Measurements from ENCODE around the gene GTF2F2. TPM values are rescaled to one million over a fixed set of nuclear protein-coding genes. Genes with fewer than 3 reads are reported as not detected.

Gene GTF2F2
- total and polyA plus RNA-seq, 2 experiments from 2014 or later: 15.5 to 21.3 TPM

DNA sequence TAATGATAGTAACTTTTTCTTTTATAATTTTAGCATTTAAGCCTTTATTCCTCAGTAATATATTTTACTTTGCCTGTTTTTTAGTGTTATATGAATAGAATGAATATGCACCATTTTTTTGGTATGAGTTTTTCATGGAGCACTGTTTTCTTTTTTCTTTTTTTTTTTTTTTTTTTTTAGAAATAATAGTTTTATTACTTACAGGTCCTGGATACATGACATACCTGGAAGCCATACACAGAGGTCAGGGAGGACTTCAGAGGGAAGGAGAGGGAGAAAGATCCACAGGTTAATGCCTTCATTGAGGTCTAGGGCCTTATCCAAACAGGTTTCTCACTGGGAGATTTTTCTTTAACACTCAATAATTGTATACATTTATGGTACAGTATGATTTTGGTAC is 54.2 kb downstream of the GTF2F2 start:
- H3K4me3 ChIP-seq: no peak overlapping the region
- no peak overlapping the region for H3K27ac ChIP-seq
- H3K9me3 ChIP-seq (ENCODE audit: low read depth): no peaks in the 10 kb centered on the region
- no peaks in the 10 kb centered on the region for H3K27me3 ChIP-seq
- DNase-seq (ENCODE audit: low read depth in 1 of 2, low spot score in 1 of 2): no peak
- no peaks in the 10 kb centered on the region for H3K4me1 ChIP-seq (ENCODE audit: low read depth)
- TF ChIP-seq, protein P1, sequence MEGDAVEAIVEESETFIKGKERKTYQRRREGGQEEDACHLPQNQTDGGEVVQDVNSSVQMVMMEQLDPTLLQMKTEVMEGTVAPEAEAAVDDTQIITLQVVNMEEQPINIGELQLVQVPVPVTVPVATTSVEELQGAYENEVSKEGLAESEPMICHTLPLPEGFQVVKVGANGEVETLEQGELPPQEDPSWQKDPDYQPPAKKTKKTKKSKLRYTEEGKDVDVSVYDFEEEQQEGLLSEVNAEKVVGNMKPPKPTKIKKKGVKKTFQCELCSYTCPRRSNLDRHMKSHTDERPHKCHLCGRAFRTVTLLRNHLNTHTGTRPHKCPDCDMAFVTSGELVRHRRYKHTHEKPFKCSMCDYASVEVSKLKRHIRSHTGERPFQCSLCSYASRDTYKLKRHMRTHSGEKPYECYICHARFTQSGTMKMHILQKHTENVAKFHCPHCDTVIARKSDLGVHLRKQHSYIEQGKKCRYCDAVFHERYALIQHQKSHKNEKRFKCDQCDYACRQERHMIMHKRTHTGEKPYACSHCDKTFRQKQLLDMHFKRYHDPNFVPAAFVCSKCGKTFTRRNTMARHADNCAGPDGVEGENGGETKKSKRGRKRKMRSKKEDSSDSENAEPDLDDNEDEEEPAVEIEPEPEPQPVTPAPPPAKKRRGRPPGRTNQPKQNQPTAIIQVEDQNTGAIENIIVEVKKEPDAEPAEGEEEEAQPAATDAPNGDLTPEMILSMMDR (IDR thresholded peaks at IDR 0.05; ENCODE audit: low read depth, low read length): no peak
- H3K36me3 ChIP-seq: no peaks in the 10 kb centered on the region

DNA sequence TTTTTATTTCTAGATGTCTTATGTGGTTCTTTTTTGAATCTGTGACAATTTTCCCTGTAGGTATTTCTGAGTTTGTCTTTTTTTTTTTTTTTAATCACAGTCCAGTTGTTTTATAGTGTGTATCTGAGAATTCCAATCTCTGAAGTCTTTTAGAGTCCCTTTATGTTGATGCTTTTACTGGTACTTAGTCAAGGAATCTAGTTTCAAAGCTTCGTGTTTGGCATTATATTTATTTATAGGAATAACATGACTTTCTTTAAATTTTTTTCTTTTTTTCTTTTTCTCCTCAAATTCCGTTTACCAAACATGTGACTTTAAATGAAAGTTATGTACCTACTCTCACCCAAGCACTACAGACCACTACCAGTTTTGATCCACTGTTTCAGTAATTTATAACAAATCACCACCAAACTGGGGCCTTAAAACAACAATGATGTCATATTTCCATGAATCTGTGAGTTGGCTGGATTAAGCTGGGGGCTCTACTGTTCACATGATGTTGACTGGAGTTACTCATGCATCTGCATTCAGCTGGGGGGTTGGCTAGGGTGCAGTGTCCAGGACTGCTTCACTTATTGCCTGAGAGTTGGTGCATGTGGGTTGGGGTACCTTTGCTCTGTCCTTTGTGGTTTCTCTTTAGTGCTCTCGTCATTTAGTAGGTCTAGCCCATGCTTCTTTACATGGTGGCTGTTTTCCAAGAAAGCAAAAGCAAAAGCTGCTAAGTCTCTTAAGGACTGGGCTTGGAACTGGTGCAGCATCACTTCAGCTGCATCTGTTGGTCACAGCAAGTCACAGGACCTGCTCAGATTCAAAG is 58.2 kb downstream of the GTF2F2 start:
- no peaks in the 10 kb centered on the region for H3K27me3 ChIP-seq
- TF ChIP-seq, protein P1 (IDR thresholded peaks at IDR 0.05; ENCODE audit: low read depth, low read length): no peak
- H3K9me3 ChIP-seq (ENCODE audit: low read depth): no peaks in the 10 kb centered on the region
- DNase-seq (ENCODE audit: low read depth in 1 of 2, low spot score in 1 of 2): peak in 1 of 2 donors; percentile 21
- no peaks in the 10 kb centered on the region for H3K4me1 ChIP-seq (ENCODE audit: low read depth)
- H3K4me3 ChIP-seq: no peak overlapping the region
- H3K27ac ChIP-seq: no peak overlapping the region
- H3K36me3 ChIP-seq: no peaks in the 10 kb centered on the region

DNA sequence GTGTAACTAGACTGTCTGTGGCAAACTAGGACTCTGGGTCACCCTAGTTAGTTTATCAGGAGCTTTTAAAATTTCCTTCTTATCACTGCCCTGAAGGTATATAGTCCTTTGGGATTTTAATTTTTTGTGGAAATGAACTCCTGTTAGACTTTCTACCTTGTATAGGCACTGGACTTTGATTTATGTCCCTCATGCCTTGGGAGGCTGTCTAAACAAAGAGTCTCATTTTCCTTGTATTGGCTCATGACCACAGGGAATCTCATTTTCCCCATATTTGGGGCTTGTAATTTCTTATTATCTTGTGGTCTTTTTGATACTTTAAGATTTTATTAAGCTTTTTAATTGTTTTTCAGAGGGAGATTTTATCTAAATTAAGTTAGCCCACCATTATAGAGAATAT is 59.1 kb downstream of the GTF2F2 start:
- TF ChIP-seq, protein P1 (IDR thresholded peaks at IDR 0.05; ENCODE audit: low read depth, low read length): no peak
- Histone ChIP-seq H3K4me1 (ENCODE audit: low read depth) (no peaks in the 10 kb centered on the region), H3K4me3 (no peak overlapping the region), H3K27ac (no peak overlapping the region), H3K36me3 (no peaks in the 10 kb centered on the region), H3K9me3 (ENCODE audit: low read depth) (no peaks in the 10 kb centered on the region), H3K27me3 (no peaks in the 10 kb centered on the region)
- DNase-seq (ENCODE audit: low read depth in 1 of 2, low spot score in 1 of 2): no peak

DNA sequence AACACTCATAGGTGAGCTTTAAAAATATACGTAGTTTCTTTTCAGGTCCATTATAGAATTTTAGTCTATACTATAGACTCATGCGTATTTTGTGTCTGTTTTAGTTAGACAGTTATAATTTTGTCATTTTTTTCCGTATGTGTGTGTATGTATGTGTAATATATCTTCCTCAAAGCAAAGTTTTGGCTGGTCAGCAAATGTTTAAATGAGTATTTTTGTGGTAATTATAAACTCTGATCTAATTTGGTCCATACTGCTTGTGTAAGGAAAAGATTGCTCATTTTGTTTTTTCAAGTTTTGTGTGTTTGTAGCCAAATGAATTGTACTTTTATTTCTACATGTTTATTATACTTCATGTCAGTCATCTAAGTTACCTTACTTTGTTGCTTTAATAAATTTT is 60.0 kb downstream of the GTF2F2 start:
- TF ChIP-seq, protein P1 (IDR thresholded peaks at IDR 0.05; ENCODE audit: low read depth, low read length): no peak
- H3K4me3 ChIP-seq: no peak overlapping the region
- no peaks in the 10 kb centered on the region for H3K27me3 ChIP-seq
- H3K27ac ChIP-seq: no peak overlapping the region
- DNase-seq (ENCODE audit: low read depth in 1 of 2, low spot score in 1 of 2): no peak
- no peaks in the 10 kb centered on the region for H3K9me3 ChIP-seq (ENCODE audit: low read depth)
- H3K36me3 ChIP-seq: no peaks in the 10 kb centered on the region
- no peaks in the 10 kb centered on the region for H3K4me1 ChIP-seq (ENCODE audit: low read depth)

DNA sequence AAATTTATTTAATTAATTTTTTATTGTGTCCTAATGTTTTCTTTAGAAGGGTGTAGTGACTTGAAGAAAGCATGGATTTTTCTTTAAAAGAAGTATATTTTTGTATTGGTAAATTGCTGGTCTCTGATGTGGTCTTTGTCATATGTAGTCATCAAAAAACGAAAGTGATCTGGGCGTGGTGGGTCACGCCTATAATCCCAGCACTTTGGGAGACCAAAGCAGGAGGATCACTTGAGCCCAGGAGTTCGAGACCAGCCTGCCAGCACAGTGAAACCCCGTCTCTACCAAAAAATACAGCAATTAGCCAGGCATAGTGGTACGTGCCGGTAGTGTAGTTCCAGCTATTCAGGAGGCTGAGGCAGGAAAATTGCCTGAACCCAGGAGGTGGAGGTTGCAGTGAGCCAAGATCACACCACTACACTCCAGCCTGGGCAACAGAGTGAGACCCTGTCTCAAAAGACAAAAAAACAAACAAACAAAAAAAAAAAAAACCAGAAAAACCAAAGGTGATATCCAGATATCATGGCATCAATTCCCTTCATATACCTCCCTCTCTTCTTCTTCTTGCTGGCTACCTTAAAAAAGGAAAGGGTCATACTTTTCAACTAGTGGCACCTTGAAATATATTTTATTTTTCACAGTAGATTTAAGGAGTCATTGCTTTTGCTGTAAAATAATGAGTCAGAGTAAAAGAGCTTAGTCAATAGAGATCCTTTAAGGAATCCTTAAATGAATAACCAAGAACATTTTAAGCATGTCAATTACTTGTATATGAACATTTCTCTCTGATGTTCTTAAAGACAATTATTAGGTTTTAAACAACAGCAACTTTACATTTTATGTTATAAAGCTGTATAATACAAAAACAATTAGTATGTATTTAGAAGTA is 60.6 kb downstream of the GTF2F2 start:
- H3K27me3 ChIP-seq: no peaks in the 10 kb centered on the region
- no peaks in the 10 kb centered on the region for H3K4me1 ChIP-seq (ENCODE audit: low read depth)
- no peak for DNase-seq (ENCODE audit: low read depth in 1 of 2, low spot score in 1 of 2)
- TF ChIP-seq, protein P1 (IDR thresholded peaks at IDR 0.05; ENCODE audit: low read depth, low read length): no peak
- no peaks in the 10 kb centered on the region for H3K9me3 ChIP-seq (ENCODE audit: low read depth)
- H3K4me3 ChIP-seq: no peak overlapping the region
- no peak overlapping the region for H3K27ac ChIP-seq
- no peaks in the 10 kb centered on the region for H3K36me3 ChIP-seq
